GM19395 (cell line): ENCODE measurements around the gene TMED10.

Experiments used
- ATAC-seq: cut with Tn5 transposase; IDR thresholded peaks from one replicate; pipeline ENCODE4 v1.9.1; 2021; ENCODE audit warnings: mild to moderate bottlenecking, moderate library complexity; ENCODE audit not compliant: unreplicated experiment

Gene TMED10

DNA sequence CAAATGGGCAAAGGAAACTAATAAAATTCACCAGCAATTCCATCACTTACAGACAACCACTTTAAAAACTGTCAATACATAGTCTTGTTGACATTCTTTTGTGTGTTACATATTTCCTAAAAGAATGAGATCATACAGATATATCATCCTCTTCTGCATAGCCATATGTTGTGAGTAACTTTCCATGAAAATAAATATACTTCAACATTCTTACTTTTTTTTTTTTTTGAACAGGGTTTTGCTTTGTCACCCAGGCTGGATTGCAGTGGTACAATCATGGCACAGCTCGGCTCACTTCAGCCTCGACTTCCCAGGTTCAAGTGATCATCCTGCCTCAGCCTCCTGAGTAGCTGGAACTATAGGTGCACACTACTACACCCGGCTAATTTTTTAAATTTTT lies 86.1 kb downstream of the TMED10 start:
- ATAC-seq: no peak

DNA sequence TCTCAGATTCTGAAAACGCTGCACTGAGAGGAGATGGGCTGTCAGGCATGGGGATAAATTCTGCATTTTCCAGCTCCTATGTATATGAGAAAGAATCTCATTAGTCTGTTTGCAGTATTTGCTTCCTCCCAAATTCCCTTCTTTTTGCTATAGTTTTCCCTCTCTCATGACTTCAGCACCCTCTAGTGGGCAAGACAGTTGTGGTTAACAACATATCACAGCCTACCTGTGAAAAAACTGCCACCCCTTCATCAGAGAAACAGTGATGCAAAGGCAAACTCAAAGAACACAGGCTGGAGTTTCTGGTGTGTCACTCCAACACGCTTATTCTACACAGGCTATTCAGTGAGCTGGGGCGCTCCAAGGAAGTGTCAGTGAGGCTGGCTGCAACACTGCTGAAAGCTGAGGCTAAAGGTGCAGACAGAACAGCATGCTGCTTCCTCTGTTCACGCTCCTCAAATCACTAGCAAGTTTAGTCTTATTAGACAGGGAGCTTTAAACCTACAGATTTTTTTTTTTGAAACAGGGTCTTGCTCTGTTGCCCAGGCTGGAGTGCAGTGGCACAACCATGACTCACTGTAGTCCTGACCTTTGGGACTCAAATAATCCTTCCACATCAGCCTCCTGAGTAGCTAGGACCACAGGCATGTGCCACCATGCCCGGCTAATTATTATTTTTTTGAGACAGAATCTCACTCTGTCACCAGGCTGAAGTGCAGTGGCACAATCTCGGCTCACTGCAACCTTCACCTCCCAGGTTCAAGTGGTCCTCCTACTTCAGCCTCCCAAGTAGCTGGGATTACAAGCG lies 87.6 kb downstream of the TMED10 start:
- no peak for ATAC-seq

DNA sequence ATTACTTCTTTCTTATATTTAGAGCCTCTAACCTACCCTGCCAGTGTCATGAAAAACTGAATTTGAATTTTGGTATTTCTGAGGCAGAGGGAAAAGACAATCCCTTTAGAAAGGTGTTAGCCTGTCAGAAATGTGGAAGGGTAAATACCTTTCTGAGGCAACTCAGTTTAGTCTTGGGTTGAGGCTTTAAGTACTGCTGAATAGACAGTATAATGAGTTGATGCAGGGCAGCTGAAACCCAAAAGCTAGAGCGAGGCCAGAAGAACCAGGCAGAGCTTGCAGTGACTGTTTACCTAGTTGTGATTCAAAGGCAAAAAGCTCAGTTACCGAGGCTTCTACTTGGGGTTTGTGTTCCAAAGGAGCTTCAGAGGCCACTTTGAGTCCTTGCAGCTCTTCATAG lies 88.3 kb downstream of the TMED10 start:
- ATAC-seq: no peak

DNA sequence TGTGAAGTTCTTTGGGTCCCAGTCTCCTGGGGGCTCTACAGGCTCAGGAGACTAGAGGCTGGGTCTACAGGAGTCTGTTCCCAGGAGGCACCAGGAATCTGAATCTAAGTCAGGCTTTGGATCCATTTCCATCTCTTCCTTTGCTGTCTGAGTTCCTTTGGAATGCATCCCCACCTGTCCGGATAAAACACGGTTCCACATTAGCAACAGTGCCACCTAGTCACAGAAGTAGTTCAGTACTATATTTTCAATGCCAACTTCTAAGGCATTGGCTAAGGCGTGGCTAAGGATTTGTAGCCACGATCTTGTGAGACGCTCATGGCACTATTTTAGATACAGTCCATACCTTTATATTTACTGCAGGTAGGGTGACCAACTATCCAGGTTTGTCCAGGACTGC lies 91.9 kb downstream of the TMED10 start:
- no peak for ATAC-seq

DNA sequence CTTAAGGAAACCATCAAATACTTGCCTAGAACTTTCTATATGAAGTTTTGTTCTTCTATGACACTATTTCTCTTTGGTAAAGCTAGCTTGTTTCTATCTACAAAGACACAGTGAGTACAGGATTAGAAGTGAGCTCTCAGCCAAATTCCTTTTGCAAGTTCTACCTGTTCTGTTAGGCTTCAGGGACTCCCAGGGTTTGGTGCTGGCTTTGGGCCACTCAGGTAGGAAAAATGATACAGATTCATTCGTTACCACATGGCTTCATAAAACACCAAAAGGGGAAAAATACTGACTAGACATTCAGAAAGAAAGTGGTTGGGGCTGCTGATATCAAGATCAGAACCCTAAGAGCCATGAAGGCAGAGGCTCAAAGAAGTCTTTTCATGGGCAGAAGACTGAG lies 93.1 kb downstream of the TMED10 start:
- no peak for ATAC-seq

DNA sequence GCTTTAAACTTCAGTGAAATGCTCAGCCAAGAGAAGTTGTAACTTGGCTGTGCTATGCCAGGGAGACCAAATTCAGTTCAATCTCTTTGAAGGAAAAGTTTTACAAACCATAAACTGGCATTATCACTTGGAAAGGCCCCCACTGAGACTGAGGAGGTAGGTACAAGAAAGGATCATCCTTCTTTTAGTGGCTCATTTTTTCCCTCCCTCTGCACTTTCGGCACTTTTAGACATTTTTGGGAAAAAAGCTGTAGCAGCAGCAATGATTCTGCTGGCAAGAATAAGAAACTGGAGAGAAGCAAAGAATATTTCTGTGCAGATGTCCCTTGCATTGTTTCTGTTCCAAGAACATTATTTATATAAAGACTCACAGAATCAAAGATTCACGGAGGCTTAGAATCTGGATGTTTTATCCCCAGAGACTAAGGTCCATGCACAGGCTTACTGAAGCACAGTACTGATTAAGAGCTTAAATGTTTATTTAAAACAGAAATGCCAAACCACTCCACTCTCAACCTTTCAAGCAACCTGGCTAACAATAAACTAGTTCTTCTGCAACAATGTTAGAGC lies 94.7 kb downstream of the TMED10 start:
- no peak for ATAC-seq
